ENCODE results near the gene KCNK16. TPM values are rescaled to one million over a fixed set of nuclear protein-coding genes. Genes with fewer than 3 reads are reported as not detected.
A peak's percentile ranks its signal among the peaks of the same experiment; 100 is the strongest.

The KCNK16 gene
- total RNA-seq, 1 donor from 2014 or later, result not detected

DNA sequence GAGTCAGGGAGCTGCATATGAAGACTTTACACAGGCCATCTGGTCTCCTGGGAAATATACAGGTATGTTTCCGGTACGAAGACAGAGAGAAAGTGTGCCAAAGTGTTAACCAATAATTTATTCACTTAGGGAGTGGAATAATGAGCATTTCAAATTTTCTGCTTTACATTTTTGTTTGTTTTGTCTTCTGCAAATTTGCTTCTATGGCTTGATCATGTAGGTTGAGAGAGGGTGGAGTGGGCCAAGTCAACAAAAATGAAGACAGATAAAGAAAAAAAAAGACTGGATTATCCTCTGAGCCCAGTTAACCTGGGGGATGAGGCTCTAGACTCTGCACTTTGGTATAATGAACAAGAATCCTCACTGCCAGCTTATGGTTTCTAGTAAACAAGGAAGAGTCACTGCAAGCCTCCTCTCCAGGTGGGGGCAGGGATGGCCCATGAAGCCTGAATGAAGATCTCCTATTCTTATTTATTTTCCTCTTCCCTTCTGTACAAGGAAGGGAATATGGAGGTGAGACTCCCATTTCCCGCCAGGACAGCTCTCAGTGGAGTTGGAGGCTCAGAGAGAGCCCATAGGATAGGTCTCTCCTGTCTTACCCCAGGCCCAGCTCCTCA is 46.0 kb downstream of the KCNK16 start:
- no peak for DNase-seq (ENCODE audit: low spot score)

DNA sequence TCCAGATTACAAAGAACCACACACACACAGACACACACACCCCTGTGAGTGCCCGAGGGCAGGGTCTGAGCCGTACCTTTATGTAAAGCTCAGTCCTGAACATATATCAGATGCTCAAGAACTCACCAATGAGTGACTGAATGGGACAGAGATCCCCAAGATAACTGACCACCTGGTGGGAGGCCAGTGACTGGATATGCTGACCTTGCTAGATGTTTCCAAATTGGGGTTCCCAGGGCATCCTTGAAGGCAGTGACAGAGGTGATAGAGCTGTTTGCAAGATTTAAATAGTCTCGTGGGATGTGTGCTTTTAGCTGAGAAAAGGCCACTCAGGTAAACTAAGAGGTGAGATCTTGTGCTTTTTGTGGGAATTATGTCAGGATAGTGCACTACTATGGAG is 47.6 kb downstream of the KCNK16 start:
- no peak for DNase-seq (ENCODE audit: low spot score)

DNA sequence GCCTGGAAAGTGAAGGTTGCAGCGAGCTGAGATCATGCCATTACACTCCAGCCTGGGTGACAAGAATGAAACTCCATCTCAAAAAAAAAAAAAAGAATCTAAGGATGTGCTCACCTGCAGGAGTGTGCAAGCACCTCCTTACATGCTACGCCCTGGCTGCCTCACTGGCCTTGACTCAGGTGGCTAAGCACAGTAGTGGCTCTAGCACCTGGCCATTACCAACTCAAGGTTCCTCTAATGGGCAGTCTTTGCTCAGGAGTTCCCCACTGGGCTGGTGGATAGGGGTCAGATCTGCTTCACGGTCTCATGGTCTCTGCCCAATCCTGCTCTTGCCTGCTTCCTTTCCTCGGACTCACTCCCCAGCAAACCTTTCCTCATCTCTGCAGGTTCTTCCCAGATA is 48.0 kb downstream of the KCNK16 start:
- no peak for DNase-seq (ENCODE audit: low spot score)

DNA sequence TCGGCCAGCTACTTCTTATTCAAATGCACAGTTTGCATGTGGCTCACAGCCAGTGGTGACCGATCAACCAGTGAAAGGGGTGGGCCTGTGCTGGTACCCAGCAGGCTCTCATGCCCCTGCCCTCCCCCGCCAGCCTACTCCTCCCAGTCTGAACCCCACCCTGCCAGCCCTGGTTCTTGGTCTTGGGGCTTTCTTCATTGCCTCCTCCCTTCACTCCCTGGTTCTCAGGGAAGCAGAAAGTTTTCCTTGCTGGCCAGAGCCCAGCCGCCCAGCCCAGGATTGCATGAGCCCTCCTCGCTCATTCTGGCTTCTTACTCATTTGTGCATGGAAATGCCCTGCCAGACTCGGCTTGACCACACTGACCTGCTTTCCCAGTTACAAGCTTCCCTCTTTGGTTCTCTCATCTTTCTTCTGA is 49.1 kb downstream of the KCNK16 start:
- peak; percentile 38 for DNase-seq (ENCODE audit: low spot score)

DNA sequence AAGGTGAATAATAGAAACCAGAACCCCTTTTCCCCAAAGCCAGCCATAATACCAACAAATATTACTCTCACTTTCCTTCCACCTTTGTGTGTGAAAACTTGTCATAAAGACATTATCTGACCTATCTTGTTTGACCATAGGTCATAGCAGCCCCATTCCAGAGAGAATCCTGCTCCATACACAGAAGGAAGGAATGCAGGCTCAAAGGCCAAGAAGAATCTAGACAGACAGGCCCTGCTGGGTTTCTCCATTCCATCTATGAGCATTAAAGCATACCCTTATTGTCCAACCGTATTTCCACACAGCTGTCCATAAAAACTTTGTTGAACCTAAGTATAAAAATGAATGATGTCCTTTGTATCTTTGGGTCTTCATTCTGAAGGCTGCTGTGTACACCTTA is 52.5 kb downstream of the KCNK16 start:
- no peak for DNase-seq (ENCODE audit: low spot score)

DNA sequence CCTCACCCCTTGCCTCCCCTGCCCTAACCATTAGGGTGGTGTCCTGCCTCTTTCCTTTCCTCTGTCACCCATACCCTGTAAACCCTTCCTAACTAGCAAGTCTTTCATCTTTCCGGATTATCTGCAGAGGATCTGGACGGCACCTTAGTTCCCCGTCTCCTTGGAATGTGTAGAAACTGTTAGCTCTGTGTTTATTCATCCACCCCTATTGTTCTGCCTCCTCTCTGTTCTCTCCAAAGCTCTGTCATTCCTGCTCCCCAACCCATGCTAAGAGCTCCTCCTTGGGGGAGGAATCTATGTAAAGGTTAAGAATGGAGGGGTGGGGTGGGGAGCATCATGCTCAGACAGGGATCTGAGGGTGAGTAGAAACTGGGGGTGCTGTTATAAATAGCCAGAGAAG is 53.8 kb downstream of the KCNK16 start:
- no peak for DNase-seq (ENCODE audit: low spot score)

DNA sequence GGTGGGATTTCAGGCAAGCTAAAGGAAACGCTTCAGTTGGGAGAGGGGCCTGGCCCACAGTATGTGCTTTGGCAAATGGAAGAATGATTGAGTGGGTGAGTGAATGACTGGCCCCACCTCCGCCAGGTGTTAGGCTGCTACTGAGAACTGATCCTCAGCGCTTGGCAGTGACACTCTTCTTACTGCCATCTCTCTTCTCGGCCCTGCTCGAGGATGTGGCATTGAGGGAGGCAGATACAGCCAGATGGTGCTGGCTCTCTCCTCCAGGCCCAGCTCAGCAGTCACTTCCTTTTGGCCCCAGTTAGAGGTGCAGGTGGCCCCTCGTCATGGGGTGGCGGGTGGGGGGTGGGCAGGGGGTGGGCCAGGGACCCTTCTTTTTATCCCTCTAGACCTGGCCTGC is 54.3 kb downstream of the KCNK16 start:
- no peak for DNase-seq (ENCODE audit: low spot score)

DNA sequence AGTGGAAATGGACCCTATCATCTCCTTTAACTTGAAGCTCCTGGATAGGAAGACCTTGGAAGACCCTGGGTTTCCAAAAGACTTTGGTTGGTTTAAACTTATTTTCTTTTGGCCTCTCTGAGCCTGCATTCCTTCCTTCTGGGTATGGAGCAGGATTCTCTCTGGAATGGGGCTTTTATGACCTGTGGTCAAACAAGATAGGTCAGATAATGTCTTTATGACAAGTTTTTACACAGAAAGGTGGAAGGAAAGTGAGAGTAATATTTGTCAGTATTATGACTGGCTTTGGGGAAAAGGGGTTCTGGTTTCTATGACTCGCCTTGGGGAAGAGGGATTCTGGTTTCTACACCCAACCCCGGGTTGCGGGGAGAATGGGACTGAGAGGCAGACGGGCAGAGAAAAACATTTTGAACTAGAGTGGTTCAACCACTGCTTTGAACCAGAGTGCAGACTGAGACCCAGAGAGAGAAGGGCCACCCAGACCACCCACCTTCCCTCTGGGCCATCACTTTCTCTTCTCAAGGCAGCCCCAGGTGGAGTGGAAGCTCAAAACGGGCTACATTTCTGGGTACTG is 55.6 kb downstream of the KCNK16 start:
- no peak for DNase-seq (ENCODE audit: low spot score)

DNA sequence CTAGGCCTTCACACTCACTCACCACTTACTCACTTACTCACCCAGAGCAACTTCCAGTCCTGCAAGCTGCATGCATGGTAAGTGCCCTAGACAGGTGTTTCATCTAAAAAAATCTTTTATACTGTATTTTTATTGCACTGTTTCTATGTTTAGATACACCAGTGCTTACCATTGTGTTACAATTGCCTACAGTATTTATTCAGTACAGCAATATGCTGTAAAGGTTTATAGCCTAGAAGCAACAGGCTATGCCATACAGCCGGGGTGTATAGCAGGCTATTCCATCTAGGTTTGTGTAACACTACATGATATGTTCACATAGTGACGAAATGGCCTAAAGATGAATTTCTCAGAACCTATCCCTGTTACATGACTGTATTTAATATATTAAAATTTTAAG is 56.1 kb downstream of the KCNK16 start:
- DNase-seq (ENCODE audit: low spot score), result no peak

Other genes with a start within 250 kb of the KCNK16 start
- gene SAYSD1, start 207.5 kb downstream of the KCNK16 start, total RNA-seq, result 15.9 TPM
- 242 TPM for gene KCNK5, start 93.2 kb downstream of the KCNK16 start, total RNA-seq
- 2.2 TPM for gene KCNK17, start 8.3 kb downstream of the KCNK16 start, total RNA-seq

All from mucosa of gallbladder (tissue), 1 donor.